DOHH2 (cell line): ENCODE measurements around the gene AZGP1.

Source experiments
- H3F3A ChIP-seq: fragments of 200-600 bp; sonication (generic), shearing (Covaris generic); 2 replicates; pipeline ENCODE4 v1.6.0; 2016; ENCODE audit warnings: antibody characterized with exemption, mild to moderate bottlenecking; ENCODE audit not compliant: control insufficient read depth, insufficient read depth
- H3K27ac ChIP-seq: fragments of 200-600 bp; sonication (generic); 2 replicates; pipeline ENCODE4 v1.5.1; 2014; ENCODE audit warnings: low read depth, mild to moderate bottlenecking, low read length, moderate library complexity
- H3K27me3 ChIP-seq: fragments of 200-600 bp; sonication (generic); 2 replicates; pipeline ENCODE4 v1.6.1; 2014; ENCODE audit warnings: mild to moderate bottlenecking, low read length, mixed read lengths; ENCODE audit not compliant: control insufficient read depth
- H3K36me3 ChIP-seq: fragments of 200-600 bp; sonication (generic); 2 replicates; pipeline ENCODE4 v1.6.1; 2014; ENCODE audit warnings: mild to moderate bottlenecking, low read length, moderate library complexity, mixed read lengths; ENCODE audit not compliant: control insufficient read depth
- H3K4me1 ChIP-seq: fragments of 200-600 bp; sonication (generic); 2 replicates; pipeline ENCODE4 v1.6.1; 2014; ENCODE audit warnings: mild to moderate bottlenecking, low read length, mixed read lengths; ENCODE audit not compliant: control insufficient read depth
- H3K4me2 ChIP-seq: fragments of 200-600 bp; sonication (generic); 2 replicates; pipeline ENCODE4 v1.6.0; 2014; ENCODE audit warnings: mild to moderate bottlenecking, low read length, moderate library complexity
- H3K4me3 ChIP-seq: fragments of 200-600 bp; sonication (generic); 2 replicates; pipeline ENCODE4 v1.5.1; 2014; ENCODE audit warnings: mild to moderate bottlenecking, low read length, mixed read lengths
- H3K79me2 ChIP-seq: fragments of 200-600 bp; sonication (generic); 2 replicates; pipeline ENCODE4 v1.6.1; 2014; ENCODE audit warnings: mild to moderate bottlenecking, low read length, mixed read lengths; ENCODE audit not compliant: control insufficient read depth
- H3K9me2 ChIP-seq: fragments of 200-600 bp; sonication (generic); replicated peaks from 2 replicates; pipeline ENCODE4 v1.6.1; 2014; ENCODE audit warnings: mild to moderate bottlenecking, low read length, mixed read lengths; ENCODE audit not compliant: control insufficient read depth
- H3K9me3 ChIP-seq: fragments of 200-600 bp; sonication (generic); 2 replicates; pipeline ENCODE4 v1.6.1; 2014; ENCODE audit warnings: antibody characterized with exemption, low read length, mixed read lengths; ENCODE audit not compliant: control insufficient read depth, insufficient read depth
- H4K20me1 ChIP-seq: fragments of 200-600 bp; sonication (generic); 2 replicates; pipeline ENCODE4 v1.6.0; 2014; ENCODE audit warnings: low read depth, mild to moderate bottlenecking, antibody characterized with exemption, low read length, moderate library complexity; ENCODE audit not compliant: control insufficient read depth, insufficient read depth
- CTCF ChIP-seq: fragments of 200-600 bp; sonication (generic); IDR thresholded peaks from one replicate; pipeline ENCODE4 v1.5.1; 2014; ENCODE audit warnings: antibody characterized with exemption, mild to moderate bottlenecking, low read depth, low read length; ENCODE audit not compliant: poor library complexity, severe bottlenecking
- EZH2phosphoT487 ChIP-seq: fragments of 200-600 bp; sonication (generic); IDR thresholded peaks from 2 replicates; pipeline ENCODE4 v1.6.1; 2017; ENCODE audit warnings: borderline replicate concordance, mild to moderate bottlenecking, antibody characterized with exemption, low read length, moderate library complexity, mixed read lengths

AZGP1 gene

GRCh38 chr7:99926321-99926720, 49.5 kb downstream of the AZGP1 start:
- peaks cover 45% of the 10 kb centered on the region for H3K27me3 ChIP-seq
- H3F3A ChIP-seq: no peaks in the 10 kb centered on the region
- H3K4me2 ChIP-seq: no peak overlapping the region
- H4K20me1 ChIP-seq: no peaks in the 10 kb centered on the region
- no peaks in the 10 kb centered on the region for H3K4me1 ChIP-seq
- H3K79me2 ChIP-seq: no peaks in the 10 kb centered on the region
- no peaks in the 10 kb centered on the region for H3K9me3 ChIP-seq
- TF ChIP-seq CTCF (no peak), EZH2phosphoT487 (no peak)
- no peak overlapping the region for H3K27ac ChIP-seq
- no peak overlapping the region for H3K4me3 ChIP-seq
- H3K36me3 ChIP-seq: peaks cover 5% of the 10 kb centered on the region
- no peaks in the 10 kb centered on the region for H3K9me2 ChIP-seq

- Histone ChIP-seq H3K4me3 (no peak overlapping the region), H3K79me2 (peaks cover 27% of the 10 kb centered on the region), H3K27ac (no peak overlapping the region), H3K9me2 (no peaks in the 10 kb centered on the region), H3K4me1 (peaks cover 13% of the 10 kb centered on the region), H3K9me3 (no peaks in the 10 kb centered on the region), H3K27me3 (peaks cover 25% of the 10 kb centered on the region), H3F3A (no peaks in the 10 kb centered on the region), H3K4me2 (no peak overlapping the region), H3K36me3 (peaks cover 22% of the 10 kb centered on the region), H4K20me1 (0 out of 2 replicates have a peak, but pooled peaks cover under 1% of the 10 kb centered on the region)
- no peak for TF ChIP-seq CTCF
Measured at GRCh38 chr7:99923200-99923599, 52.6 kb downstream of the AZGP1 start.

- no peak for TF ChIP-seq EZH2phosphoT487
- no peak for TF ChIP-seq CTCF
- Histone ChIP-seq H3K27me3 (no peaks in the 10 kb centered on the region), H3K27ac (peak overlapping the region; percentile 45), H3K4me1 (peaks cover 30% of the 10 kb centered on the region), H3K36me3 (peaks cover 50% of the 10 kb centered on the region), H3K9me3 (no peaks in the 10 kb centered on the region), H3K4me2 (peak overlapping the region; percentile 78), H3K79me2 (peaks cover 58% of the 10 kb centered on the region), H3K9me2 (no peaks in the 10 kb centered on the region), H4K20me1 (peaks cover 11% of the 10 kb centered on the region; the same call in 1 of the 2 replicates), H3F3A (no peaks in the 10 kb centered on the region; the same call in 1 of the 2 replicates), H3K4me3 (peak overlapping the region; percentile 87)
Measured at GRCh38 chr7:99920149-99920548, 55.7 kb downstream of the AZGP1 start.

- H3F3A ChIP-seq: no peaks in the 10 kb centered on the region; the same call in 1 of the 2 replicates
- peaks cover 53% of the 10 kb centered on the region for H3K36me3 ChIP-seq
- peaks cover 11% of the 10 kb centered on the region; the same call in 1 of the 2 replicates for H4K20me1 ChIP-seq
- no peak for TF ChIP-seq EZH2phosphoT487
- TF ChIP-seq CTCF: no peak
- H3K4me1 ChIP-seq: peaks cover 30% of the 10 kb centered on the region
- peak overlapping the region; percentile 87 for H3K4me3 ChIP-seq
- peak overlapping the region; percentile 45 for H3K27ac ChIP-seq
- peaks cover 61% of the 10 kb centered on the region for H3K79me2 ChIP-seq
- no peaks in the 10 kb centered on the region for H3K27me3 ChIP-seq
- H3K4me2 ChIP-seq: peak overlapping the region; percentile 78
- no peaks in the 10 kb centered on the region for H3K9me2 ChIP-seq
- no peaks in the 10 kb centered on the region for H3K9me3 ChIP-seq
Measured at GRCh38 chr7:99919814-99920112, 56.1 kb downstream of the AZGP1 start.
